Panc1 (cell line): ENCODE measurements around the gene CCDC12. TPM values are rescaled to one million over a fixed set of nuclear protein-coding genes. Genes with fewer than 3 reads are reported as not detected.

Experiments used
- ATAC-seq: fragments of 200-7000 bp; cut with Tn5 transposase; 2 replicates; pipeline ENCODE4 v1.9.1; 2020; ENCODE audit warnings: mild to moderate bottlenecking, moderate library complexity
- BruUV-seq: library from RNA; stranded (reverse); fragments of 400-500 nt; replicated peaks from 2 replicates; lab custom pipeline; 2021; lab: Mats Ljungman, UMichigan
- CTCF ChIA-PET: fragments of 300-600 bp; sonication (Branson Sonifier 250); formaldehyde crosslinking; loops from one replicate; lab custom pipeline; 2022; ENCODE audit warnings: antibody characterized with exemption; lab: Charles Lee
- POLR2A ChIA-PET: fragments of 300-600 bp; sonication (Branson Sonifier 250); formaldehyde crosslinking; loops from one replicate; lab custom pipeline; 2022; ENCODE audit warnings: antibody characterized with exemption; lab: Charles Lee
- DNase-seq: peaks from one replicate; pipeline ENCODE4 v3.0.0-alpha.2; 2010; ENCODE audit warnings: low read depth, low spot score
- H3K27ac ChIP-seq: 2 replicates; pipeline ENCODE4 v1.5.1; 2011; ENCODE audit warnings: mild to moderate bottlenecking, low read length, inconsistent platforms
- H3K27me3 ChIP-seq: fragments of 200-500 bp; sonication (Bioruptor generic); 2 replicates; pipeline ENCODE4 v1.6.0; 2014; ENCODE audit warnings: low read length, inconsistent platforms; ENCODE audit not compliant: control insufficient read depth, insufficient read depth
- H3K36me3 ChIP-seq: fragments of 200-500 bp; sonication (Bioruptor generic); 2 replicates; pipeline ENCODE4 v1.5.1; 2014; ENCODE audit warnings: inconsistent platforms, mild to moderate bottlenecking, low read length, moderate library complexity; ENCODE audit not compliant: control insufficient read depth, insufficient read depth
- H3K4me1 ChIP-seq: 2 replicates; pipeline ENCODE4 v1.5.1; 2011; ENCODE audit warnings: inconsistent platforms, mild to moderate bottlenecking, low read length, moderate library complexity; ENCODE audit not compliant: control insufficient read depth, insufficient read depth
- H3K4me3 ChIP-seq, 2 experiments: 2 replicates each; pipeline ENCODE4 v1.5.1; 2011 to 2012; ENCODE audit warnings: low read depth in 2 of 2, low read length in 2 of 2, mild to moderate bottlenecking in 2 of 2, inconsistent platforms in 1 of 2, moderate library complexity in 1 of 2
- H3K9me3 ChIP-seq: fragments of 200-500 bp; sonication (Bioruptor generic); 2 replicates; pipeline ENCODE4 v1.5.1; 2014; ENCODE audit warnings: low read depth, mild to moderate bottlenecking, inconsistent platforms, low read length, moderate library complexity; ENCODE audit not compliant: control insufficient read depth, insufficient read depth
- POLR2AphosphoS5 ChIP-seq: IDR thresholded peaks from 2 replicates; pipeline ENCODE4 v1.6.1; 2012; ENCODE audit warnings: mild to moderate bottlenecking, low read depth, low read length, moderate library complexity
- SIN3A ChIP-seq: IDR thresholded peaks from 2 replicates; pipeline ENCODE4 v1.6.1; 2012; ENCODE audit warnings: low read depth, mild to moderate bottlenecking, low read length, moderate library complexity, borderline replicate concordance; ENCODE audit not compliant: insufficient read depth
- TCF7L2 ChIP-seq: IDR thresholded peaks from 2 replicates; pipeline ENCODE4 v1.6.1; 2011; ENCODE audit warnings: mild to moderate bottlenecking, low read depth, low read length, inconsistent platforms
- in situ Hi-C: cut with HindIII; loops from 2 replicates; pipeline ENCODE4 v1.10.0; 2016; ENCODE audit warnings: low sequenced_read_pairs, low pct_unique_long_range_greater_than_20kb
- intact Hi-C: fragments of 100-400 bp; cut with micrococcal nuclease; formaldehyde crosslinking; loops from one replicate; pipeline ENCODE4 v1.10.0; 2022; ENCODE audit not compliant: unreplicated experiment
- total RNA-seq: library from RNA; stranded (reverse); gene quantifications from one replicate; pipeline ENCODE4 v1.2.1, GENCODE V29; 2021; ENCODE audit not compliant: unreplicated experiment
- TF ChIP-seq, protein P1 (sequence below): fragments of 450-650 bp; IDR thresholded peaks from 2 replicates; pipeline ENCODE4 v1.5.1; 2017; ENCODE audit warnings: mild to moderate bottlenecking
- TF ChIP-seq, protein P2 (sequence below), 2 experiments: IDR thresholded peaks; 2 replicates each; pipeline ENCODE4 v1.6.1; 2011 to 2012; ENCODE audit warnings: low read depth in 2 of 2, control low read depth in 1 of 2, low read length in 1 of 2, mild to moderate bottlenecking in 1 of 2, moderate library complexity in 1 of 2; ENCODE audit not compliant: insufficient read depth in 1 of 2

Gene CCDC12
- total RNA-seq, 1 experiment from 2014 or later: 35.5 TPM

DNA sequence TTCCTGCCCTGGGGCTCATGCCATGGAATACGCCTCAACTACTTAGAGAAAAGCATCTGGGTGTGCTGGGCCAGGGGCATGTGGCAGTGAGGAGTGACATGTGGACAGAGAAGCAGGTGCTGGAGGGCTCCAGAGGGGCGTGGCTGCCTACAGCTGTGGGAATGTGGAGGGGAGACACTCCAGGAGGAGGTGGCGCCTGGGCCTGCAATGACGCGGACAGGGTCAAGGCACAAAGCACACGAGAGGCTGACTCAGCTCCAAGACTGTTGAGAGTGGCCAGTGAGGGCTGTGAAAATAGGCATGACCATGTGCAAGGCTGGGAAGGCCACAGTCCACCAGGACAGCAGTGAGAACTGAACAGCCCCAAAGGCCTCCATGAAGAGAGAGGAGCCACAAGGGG lies 50.5 kb downstream of the CCDC12 start:
- H3K27ac ChIP-seq: no peak overlapping the region
- no TSS peak for BruUV-seq
- ChIA-PET POLR2A (interaction anchor here (0.6 kb wide), 1 partner anchor 160 kb away, joined by 5 read pairs; no protein-coding TSS in a partner anchor), CTCF (no interaction called here)
- no peak for ATAC-seq
- H3K4me3 ChIP-seq: no peak overlapping the region
- peaks cover 7% of the 10 kb centered on the region; the same call in 1 of the 2 replicates for H3K4me1 ChIP-seq
- TF ChIP-seq, protein P1, sequence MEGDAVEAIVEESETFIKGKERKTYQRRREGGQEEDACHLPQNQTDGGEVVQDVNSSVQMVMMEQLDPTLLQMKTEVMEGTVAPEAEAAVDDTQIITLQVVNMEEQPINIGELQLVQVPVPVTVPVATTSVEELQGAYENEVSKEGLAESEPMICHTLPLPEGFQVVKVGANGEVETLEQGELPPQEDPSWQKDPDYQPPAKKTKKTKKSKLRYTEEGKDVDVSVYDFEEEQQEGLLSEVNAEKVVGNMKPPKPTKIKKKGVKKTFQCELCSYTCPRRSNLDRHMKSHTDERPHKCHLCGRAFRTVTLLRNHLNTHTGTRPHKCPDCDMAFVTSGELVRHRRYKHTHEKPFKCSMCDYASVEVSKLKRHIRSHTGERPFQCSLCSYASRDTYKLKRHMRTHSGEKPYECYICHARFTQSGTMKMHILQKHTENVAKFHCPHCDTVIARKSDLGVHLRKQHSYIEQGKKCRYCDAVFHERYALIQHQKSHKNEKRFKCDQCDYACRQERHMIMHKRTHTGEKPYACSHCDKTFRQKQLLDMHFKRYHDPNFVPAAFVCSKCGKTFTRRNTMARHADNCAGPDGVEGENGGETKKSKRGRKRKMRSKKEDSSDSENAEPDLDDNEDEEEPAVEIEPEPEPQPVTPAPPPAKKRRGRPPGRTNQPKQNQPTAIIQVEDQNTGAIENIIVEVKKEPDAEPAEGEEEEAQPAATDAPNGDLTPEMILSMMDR: no peak
- TF ChIP-seq SIN3A (no peak), TCF7L2 (no peak), POLR2AphosphoS5 (no peak)
- TF ChIP-seq, protein P2, sequence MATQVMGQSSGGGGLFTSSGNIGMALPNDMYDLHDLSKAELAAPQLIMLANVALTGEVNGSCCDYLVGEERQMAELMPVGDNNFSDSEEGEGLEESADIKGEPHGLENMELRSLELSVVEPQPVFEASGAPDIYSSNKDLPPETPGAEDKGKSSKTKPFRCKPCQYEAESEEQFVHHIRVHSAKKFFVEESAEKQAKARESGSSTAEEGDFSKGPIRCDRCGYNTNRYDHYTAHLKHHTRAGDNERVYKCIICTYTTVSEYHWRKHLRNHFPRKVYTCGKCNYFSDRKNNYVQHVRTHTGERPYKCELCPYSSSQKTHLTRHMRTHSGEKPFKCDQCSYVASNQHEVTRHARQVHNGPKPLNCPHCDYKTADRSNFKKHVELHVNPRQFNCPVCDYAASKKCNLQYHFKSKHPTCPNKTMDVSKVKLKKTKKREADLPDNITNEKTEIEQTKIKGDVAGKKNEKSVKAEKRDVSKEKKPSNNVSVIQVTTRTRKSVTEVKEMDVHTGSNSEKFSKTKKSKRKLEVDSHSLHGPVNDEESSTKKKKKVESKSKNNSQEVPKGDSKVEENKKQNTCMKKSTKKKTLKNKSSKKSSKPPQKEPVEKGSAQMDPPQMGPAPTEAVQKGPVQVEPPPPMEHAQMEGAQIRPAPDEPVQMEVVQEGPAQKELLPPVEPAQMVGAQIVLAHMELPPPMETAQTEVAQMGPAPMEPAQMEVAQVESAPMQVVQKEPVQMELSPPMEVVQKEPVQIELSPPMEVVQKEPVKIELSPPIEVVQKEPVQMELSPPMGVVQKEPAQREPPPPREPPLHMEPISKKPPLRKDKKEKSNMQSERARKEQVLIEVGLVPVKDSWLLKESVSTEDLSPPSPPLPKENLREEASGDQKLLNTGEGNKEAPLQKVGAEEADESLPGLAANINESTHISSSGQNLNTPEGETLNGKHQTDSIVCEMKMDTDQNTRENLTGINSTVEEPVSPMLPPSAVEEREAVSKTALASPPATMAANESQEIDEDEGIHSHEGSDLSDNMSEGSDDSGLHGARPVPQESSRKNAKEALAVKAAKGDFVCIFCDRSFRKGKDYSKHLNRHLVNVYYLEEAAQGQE (IDR thresholded peaks at IDR 0.05; ENCODE audit: insufficient read depth in 1 of 2, low read depth in 2 of 2, low read length in 1 of 2): no peak
- intact Hi-C loops (loop anchor here (10.0 kb wide), 1 partner anchor 69 kb away; no protein-coding TSS in a partner anchor), in situ Hi-C loops (no loop called here)
- H3K27me3 ChIP-seq: no peaks in the 10 kb centered on the region
- H3K36me3 ChIP-seq: no peaks in the 10 kb centered on the region; the same call in 1 of the 2 replicates
- H3K9me3 ChIP-seq: no peaks in the 10 kb centered on the region
- no peak for DNase-seq

DNA sequence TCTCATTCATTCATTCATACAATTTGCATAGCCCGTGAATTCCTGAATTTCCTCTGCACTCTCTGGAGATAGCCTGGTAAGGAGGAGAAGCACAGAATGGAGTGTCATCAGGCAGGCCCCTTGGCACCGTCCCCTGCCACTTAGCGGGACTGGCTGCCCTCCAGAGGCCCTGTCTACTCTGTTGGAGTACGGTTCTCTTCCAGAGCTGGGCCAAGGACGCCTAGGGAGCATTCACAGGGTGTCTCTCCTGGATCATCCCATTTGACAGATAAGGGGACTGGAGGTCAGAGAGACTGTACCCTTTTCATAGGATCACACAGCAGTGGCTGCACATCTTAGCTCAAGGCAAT lies 51.0 kb downstream of the CCDC12 start:
- intact Hi-C loops (loop anchor here (10.0 kb wide), 1 partner anchor 69 kb away; no protein-coding TSS in a partner anchor), in situ Hi-C loops (no loop called here)
- no TSS peak for BruUV-seq
- CTCF ChIA-PET: no interaction called here
- POLR2A ChIA-PET: no interaction called here
- H3K36me3 ChIP-seq: no peaks in the 10 kb centered on the region; the same call in 1 of the 2 replicates
- no peak for ATAC-seq
- TF ChIP-seq, protein P2 (IDR thresholded peaks at IDR 0.05; ENCODE audit: insufficient read depth in 1 of 2, low read depth in 2 of 2, low read length in 1 of 2): no peak
- TF ChIP-seq TCF7L2 (no peak), POLR2AphosphoS5 (no peak), SIN3A (no peak)
- TF ChIP-seq, protein P1: no peak
- no peaks in the 10 kb centered on the region for H3K9me3 ChIP-seq
- no peaks in the 10 kb centered on the region for H3K27me3 ChIP-seq
- H3K4me1 ChIP-seq: peaks cover 4% of the 10 kb centered on the region; the same call in 1 of the 2 replicates
- no peak for DNase-seq
- H3K4me3 ChIP-seq: no peak overlapping the region
- H3K27ac ChIP-seq: no peak overlapping the region
